H9 (cell line): ENCODE data around the gene EPYC. TPM values are rescaled to one million over a fixed set of nuclear protein-coding genes. Genes with fewer than 3 reads are reported as not detected.

Experiments
- DNase-seq: peaks from one replicate; pipeline ENCODE4 v3.0.0-alpha.2; 2017
- H2AFZ ChIP-seq: one replicate; pipeline ENCODE4 v1.6.1; 2013; ENCODE audit warnings: mild to moderate bottlenecking, low read length, control low read depth, moderate library complexity
- H2AK5ac ChIP-seq: 2 replicates; pipeline ENCODE4 v1.6.1; 2013; ENCODE audit warnings: low read length, control low read depth, mixed read lengths; ENCODE audit not compliant: insufficient read length
- H2BK120ac ChIP-seq: one replicate; pipeline ENCODE4 v1.6.1; 2013; ENCODE audit warnings: low read depth, mild to moderate bottlenecking, low read length, control low read depth, inconsistent platforms; ENCODE audit not compliant: poor library complexity, severe bottlenecking
- H2BK12ac ChIP-seq: 2 replicates; pipeline ENCODE4 v1.6.1; 2013; ENCODE audit warnings: low read length, control low read depth, mixed read lengths, low read depth; ENCODE audit not compliant: insufficient read length
- H2BK15ac ChIP-seq: 2 replicates; pipeline ENCODE4 v1.6.1; 2013; ENCODE audit warnings: low read depth, low read length, control low read depth
- H2BK20ac ChIP-seq: one replicate; pipeline ENCODE4 v1.6.1; 2013; ENCODE audit warnings: low read depth, mild to moderate bottlenecking, low read length, control low read depth, inconsistent platforms; ENCODE audit not compliant: poor library complexity, severe bottlenecking
- H2BK5ac ChIP-seq: 2 replicates; pipeline ENCODE4 v1.6.1; 2013; ENCODE audit warnings: low read length, control low read depth, mixed read lengths; ENCODE audit not compliant: insufficient read length
- H3K14ac ChIP-seq: 2 replicates; pipeline ENCODE4 v1.6.1; 2013; ENCODE audit warnings: low read length, control low read depth; ENCODE audit not compliant: insufficient read depth
- H3K18ac ChIP-seq: 2 replicates; pipeline ENCODE4 v1.6.1; 2013; ENCODE audit warnings: low read depth, mild to moderate bottlenecking, mixed read lengths, low read length, control low read depth; ENCODE audit not compliant: insufficient read length
- H3K23ac ChIP-seq: 2 replicates; pipeline ENCODE4 v1.6.1; 2013; ENCODE audit warnings: low read length, control low read depth, mixed read lengths, low read depth; ENCODE audit not compliant: insufficient read length
- H3K23me2 ChIP-seq: 2 replicates; pipeline ENCODE4 v1.6.1; 2013; ENCODE audit warnings: low read depth, mild to moderate bottlenecking, mixed read lengths, low read length, control low read depth; ENCODE audit not compliant: insufficient read length, poor library complexity, severe bottlenecking
- H3K27ac ChIP-seq: 2 replicates; pipeline ENCODE4 v1.5.1; 2013; ENCODE audit warnings: low read length, control low read depth, mixed read lengths, low read depth; ENCODE audit not compliant: insufficient read length
- H3K27me3 ChIP-seq: 2 replicates; pipeline ENCODE4 v1.6.1; 2013; ENCODE audit warnings: low read length, control low read depth, inconsistent platforms; ENCODE audit not compliant: insufficient read depth
- H3K4ac ChIP-seq: 2 replicates; pipeline ENCODE4 v1.6.1; 2013; ENCODE audit warnings: low read depth, mild to moderate bottlenecking, control low read depth, inconsistent platforms, low read length, moderate library complexity
- H3K4me1 ChIP-seq: 2 replicates; pipeline ENCODE4 v1.6.1; 2013; ENCODE audit warnings: low read length, control low read depth, inconsistent platforms; ENCODE audit not compliant: insufficient read depth
- H3K4me2 ChIP-seq: 2 replicates; pipeline ENCODE4 v1.6.1; 2013; ENCODE audit warnings: low read length, control low read depth, mixed read lengths; ENCODE audit not compliant: insufficient read length, insufficient read depth
- H3K56ac ChIP-seq: 2 replicates; pipeline ENCODE4 v1.6.1; 2013; ENCODE audit warnings: low read depth, mild to moderate bottlenecking, mixed read lengths, low read length, control low read depth; ENCODE audit not compliant: insufficient read length
- H3K79me1 ChIP-seq: 2 replicates; pipeline ENCODE4 v1.6.1; 2013; ENCODE audit warnings: low read depth, mild to moderate bottlenecking, moderate library complexity, low read length, control low read depth, inconsistent platforms; ENCODE audit not compliant: insufficient read depth, poor library complexity, severe bottlenecking
- H3K79me2 ChIP-seq: 2 replicates; pipeline ENCODE4 v1.6.1; 2013; ENCODE audit warnings: low read length, control low read depth, inconsistent platforms; ENCODE audit not compliant: insufficient read depth
- H3K9ac ChIP-seq: 2 replicates; pipeline ENCODE4 v1.6.1; 2013; ENCODE audit warnings: low read length, control low read depth, mixed read lengths; ENCODE audit not compliant: insufficient read length; ENCODE audit errors: extremely low read depth
- H3K9me3 ChIP-seq: one replicate; pipeline ENCODE4 v1.6.1; 2013; ENCODE audit warnings: low read depth, low read length, inconsistent platforms; ENCODE audit not compliant: control insufficient read depth
- H3T11ph ChIP-seq: one replicate; pipeline ENCODE4 v1.6.1; 2013; ENCODE audit warnings: mild to moderate bottlenecking, low read length, control low read depth, inconsistent platforms
- H4K20me1 ChIP-seq: one replicate; pipeline ENCODE4 v1.6.1; 2013; ENCODE audit not compliant: control insufficient read depth, insufficient read length, insufficient read depth
- H4K5ac ChIP-seq: 2 replicates; pipeline ENCODE4 v1.6.1; 2013; ENCODE audit warnings: low read depth, mild to moderate bottlenecking, mixed read lengths, low read length, control low read depth; ENCODE audit not compliant: insufficient read length
- H4K8ac ChIP-seq: replicated peaks from 2 replicates; pipeline ENCODE4 v1.6.1; 2013; ENCODE audit warnings: low read length, control low read depth, mixed read lengths, low read depth; ENCODE audit not compliant: insufficient read length
- H4K91ac ChIP-seq: 2 replicates; pipeline ENCODE4 v1.6.1; 2013; ENCODE audit warnings: low read depth, mild to moderate bottlenecking, moderate library complexity, mixed read lengths, low read length, control low read depth; ENCODE audit not compliant: insufficient read length
- H3K27ac Mint-ChIP-seq, 3 experiments: 2 replicates in 2 of 3; 3 replicates in 1 of 3; pipeline ENCODE4 v1.8.0; 2020 to 2021; ENCODE audit warnings: mixed read lengths in 3 of 3, mild to moderate bottlenecking in 1 of 3, moderate library complexity in 1 of 3
- H3K27me3 Mint-ChIP-seq: 2 replicates; pipeline ENCODE4 v1.8.0; 2021; ENCODE audit warnings: low read depth, mild to moderate bottlenecking, moderate library complexity, mixed read lengths
- H3K36me3 Mint-ChIP-seq, 3 experiments: 2 replicates in 2 of 3; 3 replicates in 1 of 3; pipeline ENCODE4 v1.8.0; 2020 to 2021; ENCODE audit warnings: low read depth in 3 of 3, mixed read lengths in 3 of 3; ENCODE audit not compliant: insufficient read depth in 1 of 3
- H3K4me1 Mint-ChIP-seq, 2 experiments: 2 replicates each; pipeline ENCODE4 v1.8.0; 2020; ENCODE audit warnings: mixed read lengths in 2 of 2
- H3K4me3 Mint-ChIP-seq, 2 experiments: 2 replicates in 1 of 2; 3 replicates in 1 of 2; pipeline ENCODE4 v1.8.0; 2020 to 2021; ENCODE audit warnings: mild to moderate bottlenecking in 2 of 2, mixed read lengths in 2 of 2, moderate library complexity in 1 of 2
- H3K9me3 Mint-ChIP-seq, 2 experiments: 2 replicates in 1 of 2; 3 replicates in 1 of 2; pipeline ENCODE4 v1.8.0; 2020; ENCODE audit warnings: mild to moderate bottlenecking in 2 of 2, mixed read lengths in 2 of 2, moderate library complexity in 1 of 2
- WGBS: extraction: QIAGEN DNeasy Blood & Tissue Kit; methylation state at CpG from one replicate; pipeline ENCODE4 v1.1.7; 2013; ENCODE audit warnings: missing lambda C conversion rate, low lambda C conversion rate, mixed read lengths; ENCODE audit not compliant: insufficient read length; ENCODE audit errors: extremely low coverage; 5-methylcytosine and 5-hydroxymethylcytosine counted together
- total RNA-seq: library from RNA; stranded (reverse); gene quantifications from 2 replicates; pipeline ENCODE4 v1.2.1, GENCODE V29; 2021
- TF ChIP-seq, protein P1 (sequence below): fragments of 200-600 bp; sonication (generic); conservative IDR thresholded peaks from 3 replicates; pipeline ENCODE4 v1.8.0; 2021; ENCODE audit warnings: antibody characterized with exemption, mild to moderate bottlenecking

Gene EPYC
- total RNA-seq, 1 experiment from 2014 or later, result not detected

DNA sequence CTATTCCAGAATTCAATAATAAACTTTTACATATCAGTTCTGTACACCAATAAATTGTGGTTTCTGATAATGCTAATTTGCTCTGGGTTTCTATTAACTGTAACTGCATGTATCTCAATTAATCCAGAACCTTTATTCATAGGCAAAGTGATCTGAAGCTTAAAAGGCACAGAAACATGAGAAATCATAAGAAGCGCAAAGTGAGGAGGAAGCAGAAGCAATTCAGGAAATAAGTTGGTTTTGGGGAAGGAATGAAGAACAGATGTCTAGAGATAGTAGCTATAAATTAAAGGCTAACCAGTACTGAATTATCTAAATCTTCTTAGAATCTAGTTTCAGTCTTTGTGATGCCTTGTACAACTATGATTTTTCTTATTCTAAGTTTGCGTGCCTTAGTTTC is 28.5 kb upstream of the EPYC start:
- DNase-seq, result no peak
- H2BK15ac ChIP-seq, result no peak overlapping the region
- no peak overlapping the region for H4K8ac ChIP-seq
- H2BK12ac ChIP-seq, result no peak overlapping the region
- no peaks in the 10 kb centered on the region for H3K4me1 ChIP-seq
- Mint-ChIP-seq H3K4me3 (no peak overlapping the region), H3K27ac (no peak overlapping the region), H3K27me3 (no peaks in the 10 kb centered on the region), H3K9me3 (no peaks in the 10 kb centered on the region), H3K4me1 (no peaks in the 10 kb centered on the region), H3K36me3 (no peaks in the 10 kb centered on the region)
- H4K20me1 ChIP-seq, result no peaks in the 10 kb centered on the region
- no peak overlapping the region for H2BK120ac ChIP-seq
- no peak overlapping the region for H3K56ac ChIP-seq
- no CpG with 5 or more reads among the region's 2 CpGs for WGBS
- H3K27me3 ChIP-seq, result no peaks in the 10 kb centered on the region
- H3K14ac ChIP-seq, result no peak overlapping the region
- no peaks in the 10 kb centered on the region for H3K9me3 ChIP-seq
- no peaks in the 10 kb centered on the region for H3K79me1 ChIP-seq
- H3K79me2 ChIP-seq, result no peaks in the 10 kb centered on the region
- H3K18ac ChIP-seq, result no peak overlapping the region
- H3K23me2 ChIP-seq, result no peaks in the 10 kb centered on the region
- no peak overlapping the region for H2BK5ac ChIP-seq
- H3K23ac ChIP-seq, result no peak overlapping the region
- H2AK5ac ChIP-seq, result no peak overlapping the region
- H3K4ac ChIP-seq, result no peak overlapping the region
- H3K4me2 ChIP-seq, result no peak overlapping the region
- H3K27ac ChIP-seq, result no peak overlapping the region
- H4K91ac ChIP-seq, result no peak overlapping the region
- H3K9ac ChIP-seq, result no peak overlapping the region
- TF ChIP-seq, protein P1, sequence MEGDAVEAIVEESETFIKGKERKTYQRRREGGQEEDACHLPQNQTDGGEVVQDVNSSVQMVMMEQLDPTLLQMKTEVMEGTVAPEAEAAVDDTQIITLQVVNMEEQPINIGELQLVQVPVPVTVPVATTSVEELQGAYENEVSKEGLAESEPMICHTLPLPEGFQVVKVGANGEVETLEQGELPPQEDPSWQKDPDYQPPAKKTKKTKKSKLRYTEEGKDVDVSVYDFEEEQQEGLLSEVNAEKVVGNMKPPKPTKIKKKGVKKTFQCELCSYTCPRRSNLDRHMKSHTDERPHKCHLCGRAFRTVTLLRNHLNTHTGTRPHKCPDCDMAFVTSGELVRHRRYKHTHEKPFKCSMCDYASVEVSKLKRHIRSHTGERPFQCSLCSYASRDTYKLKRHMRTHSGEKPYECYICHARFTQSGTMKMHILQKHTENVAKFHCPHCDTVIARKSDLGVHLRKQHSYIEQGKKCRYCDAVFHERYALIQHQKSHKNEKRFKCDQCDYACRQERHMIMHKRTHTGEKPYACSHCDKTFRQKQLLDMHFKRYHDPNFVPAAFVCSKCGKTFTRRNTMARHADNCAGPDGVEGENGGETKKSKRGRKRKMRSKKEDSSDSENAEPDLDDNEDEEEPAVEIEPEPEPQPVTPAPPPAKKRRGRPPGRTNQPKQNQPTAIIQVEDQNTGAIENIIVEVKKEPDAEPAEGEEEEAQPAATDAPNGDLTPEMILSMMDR, result no peak
- no peak overlapping the region for H4K5ac ChIP-seq
- H2AFZ ChIP-seq, result no peak overlapping the region
- H2BK20ac ChIP-seq, result no peak overlapping the region
- H3T11ph ChIP-seq, result no peak overlapping the region
